OCI-LY3 (cell line): ENCODE results near the gene EIF4G3.

ENCODE experiments used
- CTCF ChIP-seq: fragments of 200-600, 300-600 bp; sonication (generic); IDR thresholded peaks from 2 replicates; pipeline ENCODE4 v1.5.1; 2014; ENCODE audit warnings: antibody characterized with exemption, low read length, low read depth
- EZH2phosphoT487 ChIP-seq: fragments of 200-600 bp; shearing (Covaris generic); IDR thresholded peaks from 2 replicates; pipeline ENCODE4 v1.6.1; 2018; ENCODE audit warnings: antibody characterized with exemption, mixed run types, low read depth

GRCh38 chr1:21129407-21129806 lies 47.3 kb downstream of the EIF4G3 start:
- TF ChIP-seq CTCF (no peak), EZH2phosphoT487 (no peak)
